ENCODE data around the gene TMEM50A.
"Not testable (repeated sequence)": the region's sequence is repeated elsewhere in the genome, so short reads cannot be mapped to it uniquely, and the experiment has no call there.

The TMEM50A gene

DNA sequence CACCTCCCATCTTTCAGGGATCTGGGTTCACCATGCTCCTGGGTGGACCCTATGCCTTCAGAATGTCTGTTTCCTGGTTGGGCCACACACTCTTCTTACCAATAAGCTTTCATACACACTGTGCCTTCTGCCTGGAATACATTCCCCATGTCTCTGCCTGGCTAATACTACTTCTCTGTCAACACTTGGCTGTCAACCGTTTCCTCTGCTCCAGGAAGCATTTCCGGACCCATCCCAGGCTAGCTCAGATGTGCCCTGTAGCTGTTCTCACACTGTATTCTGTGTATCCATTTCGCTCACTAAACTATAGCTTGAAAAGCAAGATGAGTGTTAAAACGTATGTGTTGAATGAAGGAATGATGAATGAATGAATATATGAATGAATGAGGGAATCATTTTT, 49.0 kb downstream of the TMEM50A start:
- DNase-seq (ENCODE audit: low read depth in 2 of 2): not testable (repeated sequence)

DNA sequence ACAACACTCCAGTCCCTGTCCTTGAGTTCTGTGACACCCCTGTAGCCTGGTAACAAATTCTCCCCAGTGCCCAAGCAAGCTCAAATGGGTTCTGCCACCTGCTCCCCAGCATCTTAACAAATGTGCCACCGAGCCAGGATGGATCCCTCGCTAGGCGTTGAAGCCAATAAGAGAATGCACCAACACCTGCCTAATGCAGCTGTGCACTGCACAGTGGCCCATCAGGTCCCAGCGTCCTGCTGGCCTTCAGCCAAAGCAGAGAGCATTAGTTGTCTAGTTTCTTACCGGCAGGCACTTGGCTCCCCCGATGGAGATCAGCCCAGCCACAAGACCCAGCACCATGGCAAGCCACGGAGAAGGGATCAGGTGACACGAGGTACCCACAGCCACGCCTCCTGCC, 50.6 kb downstream of the TMEM50A start:
- not testable (repeated sequence) for DNase-seq (ENCODE audit: low read depth in 2 of 2)

DNA sequence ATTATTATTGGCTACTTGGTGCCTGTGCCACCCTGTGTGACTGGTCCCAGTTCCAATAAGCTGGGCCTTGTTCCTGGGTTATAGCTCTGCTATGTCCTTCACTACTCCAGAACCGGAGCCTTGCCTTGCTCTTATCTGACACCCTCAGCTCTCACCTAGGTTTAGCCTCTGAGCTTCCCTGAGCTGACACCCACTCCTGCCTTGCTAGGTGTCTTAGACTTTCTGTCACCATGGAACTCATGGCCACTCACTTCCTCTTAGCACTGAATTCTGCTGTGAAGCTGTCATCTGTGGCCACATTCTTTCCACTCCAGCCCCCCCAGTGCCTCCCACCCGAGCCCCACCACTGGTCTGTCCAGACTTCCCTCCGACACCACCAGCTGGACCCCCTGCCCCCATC, 51.6 kb downstream of the TMEM50A start:
- DNase-seq (ENCODE audit: low read depth in 2 of 2): not testable (repeated sequence)

DNA sequence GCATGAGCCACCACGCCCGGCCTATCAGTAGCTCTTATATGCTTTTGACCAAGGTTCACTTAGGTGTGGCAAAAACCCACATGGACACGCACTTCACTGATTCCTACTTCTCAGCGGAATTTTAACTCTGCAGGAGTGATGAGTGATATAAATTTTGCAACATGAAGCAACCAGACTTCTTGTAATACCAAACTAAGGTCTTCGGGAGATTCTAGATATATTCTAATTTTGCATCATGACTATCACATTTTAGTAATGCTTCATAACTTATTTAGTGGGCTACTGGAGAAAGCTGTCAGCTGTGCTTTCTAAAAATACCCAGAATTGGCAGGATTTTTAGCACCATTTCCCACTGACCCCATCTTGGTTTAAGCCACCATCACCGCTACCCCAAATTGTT, 54.7 kb downstream of the TMEM50A start:
- no peak for DNase-seq (ENCODE audit: low read depth in 2 of 2)

DNA sequence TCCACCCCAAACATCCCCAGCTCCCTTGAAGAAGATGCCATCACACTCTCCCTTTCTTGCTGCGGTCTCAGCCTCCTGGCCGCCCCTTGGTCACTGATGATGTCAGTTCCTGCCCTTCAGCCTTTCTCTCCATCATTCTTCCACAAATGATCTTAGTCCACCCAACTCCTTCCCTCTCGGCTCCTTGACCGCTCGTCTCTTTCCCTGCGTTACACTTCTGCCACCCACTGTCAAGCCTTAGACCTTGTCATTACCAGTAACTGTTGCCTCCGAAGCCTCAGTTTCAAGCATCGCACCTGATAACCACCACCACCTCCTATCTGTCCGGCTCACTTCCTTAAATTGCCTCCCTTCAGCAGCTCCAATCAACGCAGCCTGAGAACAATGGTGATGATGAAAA, 59.4 kb downstream of the TMEM50A start:
- DNase-seq (ENCODE audit: low read depth in 2 of 2): not testable (repeated sequence)

- DNase-seq (ENCODE audit: low read depth in 2 of 2): not testable (repeated sequence)
Observed at GRCh38 chr1:25398079-25398478, 59.9 kb downstream of the TMEM50A start.

DNA sequence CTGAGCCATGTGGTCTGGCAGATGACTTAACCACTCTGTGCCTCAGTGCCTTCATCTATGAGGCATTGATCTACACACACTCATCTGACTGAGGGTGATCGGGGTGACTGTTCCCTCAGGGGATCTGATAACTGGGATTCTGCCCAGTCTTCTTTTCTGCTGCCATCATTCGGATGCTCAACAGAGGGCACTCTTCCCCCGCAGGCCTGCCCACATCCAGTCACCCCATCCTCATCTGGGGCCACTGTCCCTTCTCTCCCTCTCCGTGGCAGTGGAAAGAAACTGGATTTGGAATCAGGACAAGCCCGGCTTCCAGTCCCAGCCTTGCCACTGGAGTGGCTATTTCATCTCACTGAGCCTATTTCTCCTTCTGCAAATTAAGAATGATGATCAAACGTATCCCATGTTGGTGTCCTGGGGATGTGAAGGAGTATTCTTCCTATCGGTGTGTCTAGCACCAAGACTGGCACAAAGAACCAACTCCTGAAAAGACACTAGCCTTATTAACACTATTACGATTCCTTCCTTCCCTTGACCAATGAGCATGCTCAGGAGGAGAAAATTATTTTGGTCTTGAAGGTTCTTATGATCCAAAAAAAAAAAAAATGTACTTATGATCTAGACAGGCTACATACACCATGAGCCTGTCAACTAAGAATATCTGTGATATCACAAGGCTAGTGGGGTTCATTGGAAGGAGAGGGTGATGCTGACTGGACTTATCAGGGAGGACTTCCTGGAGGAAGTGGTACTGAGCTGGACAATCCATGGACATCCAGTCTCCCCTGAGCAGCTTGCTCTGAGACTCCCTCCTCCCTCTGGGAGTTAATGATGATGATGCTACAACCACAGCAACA, 65.0 kb downstream of the TMEM50A start:
- not testable (repeated sequence) for DNase-seq (ENCODE audit: low read depth in 2 of 2)

DNA sequence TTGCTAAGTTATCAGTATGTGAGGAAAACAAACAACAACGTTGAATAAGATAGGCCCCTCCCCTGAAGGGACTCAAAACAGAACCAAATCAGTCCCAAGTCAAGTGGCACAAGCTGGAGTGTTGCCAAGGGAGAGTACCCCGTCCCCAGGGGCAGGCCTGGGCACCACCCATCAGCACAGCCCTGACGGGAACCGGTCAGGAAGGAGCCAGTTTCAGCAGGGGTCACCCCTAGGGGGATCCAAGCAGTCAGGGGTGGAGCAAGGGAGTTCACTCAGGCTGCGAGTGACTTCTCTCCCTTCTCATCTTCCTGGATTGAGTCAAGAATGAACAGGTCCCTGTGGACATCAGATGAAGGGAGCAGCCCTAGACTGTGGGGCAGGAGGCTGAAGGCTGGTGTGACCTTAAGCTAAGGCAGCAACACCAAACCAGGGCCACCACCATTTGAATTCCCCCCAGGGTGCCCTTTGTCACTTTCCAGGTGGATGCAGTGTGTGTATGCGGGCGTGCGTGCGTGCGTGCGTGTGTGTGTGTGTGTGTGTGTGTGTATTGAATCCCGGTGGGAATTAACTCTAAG, 67.7 kb downstream of the TMEM50A start:
- DNase-seq (ENCODE audit: low read depth in 2 of 2): not testable (repeated sequence)

GRCh38 chr1:25409641-25410427, 71.7 kb downstream of the TMEM50A start:
- not testable (repeated sequence) for DNase-seq (ENCODE audit: low read depth in 2 of 2)

Measured in stimulated activated CD4-positive, alpha-beta T cell treated with anti-CD3 and anti-CD28 coated beads, Interleukin-15, amount 100 ng/mL, for 48 hours (primary cell).